ENCODE data around the gene MOV10L1. TPM values are rescaled to one million over a fixed set of nuclear protein-coding genes. Genes with fewer than 3 reads are reported as not detected.
"Not testable (repeated sequence)": the region's sequence is repeated elsewhere in the genome, so short reads cannot be mapped to it uniquely, and the experiment has no call there.

MOV10L1 gene
- total RNA-seq, 2 donors from 2014 or later: 0.43 to 0.56 TPM

GRCh38 chr22:50121202-50121740, 31.5 kb downstream of the MOV10L1 start:
- peak; percentile 72 for DNase-seq (ENCODE audit: low spot score)
- intact Hi-C loops (cut with DNase I): no loop called here

GRCh38 chr22:50123119-50123518, 33.3 kb downstream of the MOV10L1 start:
- no peak for DNase-seq (ENCODE audit: low spot score)
- intact Hi-C loops (cut with DNase I): no loop called here

- DNase-seq (ENCODE audit: low spot score): peak; percentile 71
- intact Hi-C loops (cut with DNase I): no loop called here
These were observed 35.2 kb downstream of the MOV10L1 start for GRCh38 chr22:50125029-50125428.

DNA sequence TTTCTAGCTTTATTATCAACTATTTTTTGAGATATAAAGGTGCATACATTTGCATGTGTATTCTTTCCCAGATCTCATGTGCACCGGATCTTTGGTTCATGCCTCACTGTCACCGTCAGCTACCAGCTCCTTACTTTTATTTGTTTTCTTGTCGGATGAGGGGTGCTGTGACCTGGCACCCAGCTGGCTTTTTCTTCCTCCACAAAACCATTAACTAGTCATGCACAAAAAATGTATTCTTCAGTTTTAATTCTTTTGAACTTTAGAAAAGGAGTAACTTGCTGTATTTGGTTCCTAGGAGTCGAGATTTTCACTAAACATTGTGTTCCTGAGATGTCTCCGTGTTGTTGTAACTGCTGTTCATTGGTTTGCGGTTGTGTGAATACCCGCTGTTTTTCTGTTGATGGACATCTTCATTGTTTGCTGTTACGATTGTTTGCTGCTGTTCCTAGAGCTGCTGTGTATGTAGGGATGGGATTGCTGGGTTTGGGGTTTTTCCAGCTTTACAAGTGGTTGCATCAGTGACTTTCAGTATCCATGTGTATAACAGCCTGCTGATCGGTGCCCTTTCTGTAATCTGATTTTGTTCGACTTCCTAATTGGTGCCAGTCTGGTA, 39.4 kb downstream of the MOV10L1 start:
- intact Hi-C loops (cut with DNase I): no loop called here
- DNase-seq (ENCODE audit: low spot score): no peak

GRCh38 chr22:50131894-50132293, 42.1 kb downstream of the MOV10L1 start:
- peak; percentile 16 for DNase-seq (ENCODE audit: low spot score)
- intact Hi-C loops (cut with DNase I): no loop called here

DNA sequence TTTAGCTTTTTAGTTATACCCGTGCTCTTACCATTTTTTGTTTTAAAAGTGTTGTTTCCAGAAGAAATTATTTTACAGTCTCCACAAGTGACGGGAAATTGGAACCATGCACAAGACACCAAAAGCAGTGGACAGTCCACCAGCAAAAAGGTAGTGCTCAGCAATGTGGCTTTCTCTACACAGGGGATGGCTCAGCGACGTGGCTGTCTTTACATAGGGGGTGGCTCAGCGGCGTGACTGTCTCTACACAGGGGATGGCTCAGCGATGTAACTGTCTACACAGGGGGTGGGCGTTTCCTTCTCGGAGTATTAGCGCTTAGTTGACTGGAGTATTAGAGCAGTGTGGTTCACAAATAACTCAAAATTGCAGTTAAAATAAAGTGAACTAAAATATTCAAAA, 44.7 kb downstream of the MOV10L1 start:
- DNase-seq (ENCODE audit: low spot score): no peak
- intact Hi-C loops (cut with DNase I): no loop called here

- no peak for DNase-seq (ENCODE audit: low spot score)
- intact Hi-C loops (cut with DNase I): no loop called here
These were observed 46.8 kb downstream of the MOV10L1 start for GRCh38 chr22:50136581-50137015.

GRCh38 chr22:50137277-50137676, 47.5 kb downstream of the MOV10L1 start:
- DNase-seq (ENCODE audit: low spot score); intact Hi-C loops (cut with DNase I): not testable (repeated sequence)

GRCh38 chr22:50138041-50138440, 48.2 kb downstream of the MOV10L1 start:
- intact Hi-C loops (cut with DNase I): no loop called here

GRCh38 chr22:50138988-50139387, 49.2 kb downstream of the MOV10L1 start:
- no peak for DNase-seq (ENCODE audit: low spot score)
- intact Hi-C loops (cut with DNase I): no loop called here

More at GRCh38 chr22:50138041-50138440, 48.2 kb downstream of the MOV10L1 start:
- no peak for DNase-seq (ENCODE audit: low spot score)

DNA sequence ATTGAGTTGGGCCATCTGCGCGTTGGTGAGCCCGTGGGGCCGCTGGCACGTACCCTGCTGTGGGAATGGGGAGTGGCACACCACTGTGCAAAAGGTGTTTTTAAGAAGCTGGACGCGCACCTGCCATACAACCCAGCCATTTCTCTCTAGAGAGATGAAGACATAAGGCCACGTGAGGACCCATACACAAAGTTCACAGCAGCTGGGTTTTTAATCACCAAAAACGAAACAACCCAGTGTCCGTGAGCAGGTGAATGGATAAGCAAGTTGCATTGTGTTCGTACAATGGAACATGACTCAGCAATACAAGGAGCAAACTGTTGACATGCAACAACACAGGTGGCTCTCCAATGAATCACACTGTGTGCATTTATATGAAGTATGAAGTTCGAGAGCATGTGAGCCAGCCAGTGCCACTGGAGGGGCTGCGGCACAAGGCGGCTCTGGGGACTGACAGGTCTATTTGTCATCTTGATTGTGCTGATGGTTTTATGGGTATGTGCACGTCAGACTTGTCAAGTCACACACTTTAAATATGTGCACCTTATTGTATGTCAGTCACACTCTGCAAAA, 50.1 kb downstream of the MOV10L1 start:
- intact Hi-C loops (cut with DNase I): no loop called here
- no peak for DNase-seq (ENCODE audit: low spot score)

- DNase-seq (ENCODE audit: low spot score): no peak
- intact Hi-C loops (cut with DNase I): no loop called here
These were observed 50.8 kb downstream of the MOV10L1 start for GRCh38 chr22:50140615-50141014.

DNA sequence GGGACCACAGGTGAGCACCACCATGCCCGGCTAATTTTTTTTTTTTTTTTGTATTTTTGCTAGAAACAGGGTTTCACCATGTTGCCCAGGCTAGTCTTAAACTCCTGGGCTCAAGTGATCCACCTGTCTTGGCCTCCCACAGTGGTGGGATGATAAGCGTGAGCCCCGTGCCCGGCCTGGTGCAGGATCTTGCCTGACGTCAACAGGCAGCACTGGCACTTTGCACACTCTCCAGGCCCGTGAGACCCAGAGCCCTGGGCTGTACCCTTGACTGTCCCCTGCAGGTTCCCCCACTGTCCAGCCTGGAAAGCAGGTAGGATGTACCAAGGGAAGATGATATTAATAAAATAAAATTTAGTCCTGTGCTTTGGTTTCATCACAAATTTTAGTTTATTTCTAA, 51.7 kb downstream of the MOV10L1 start:
- DNase-seq (ENCODE audit: low spot score): peak; percentile 69
- intact Hi-C loops (cut with DNase I): no loop called here

DNA sequence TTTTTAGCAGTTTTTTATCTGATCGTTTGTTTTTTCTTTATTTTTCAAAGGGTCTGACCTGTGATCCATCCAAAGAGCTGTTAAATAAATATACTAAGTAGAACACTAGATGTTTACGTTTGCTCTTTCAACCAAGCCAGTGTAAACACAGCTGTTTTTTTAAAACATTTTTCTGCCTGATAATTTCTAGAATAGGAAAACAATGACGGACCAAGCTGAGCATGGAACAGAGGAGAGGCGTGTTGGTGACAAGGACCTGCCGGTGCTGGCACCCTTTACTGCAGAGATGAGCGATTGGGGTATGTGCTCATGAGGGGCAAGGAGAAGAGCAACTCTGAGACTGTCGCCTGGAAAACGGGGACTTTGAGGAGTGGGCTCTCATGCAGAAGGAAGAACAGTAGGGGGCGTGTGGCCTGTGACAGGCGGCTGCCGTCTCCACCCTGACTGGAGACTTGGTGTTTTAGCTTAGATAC, 52.1 kb downstream of the MOV10L1 start:
- intact Hi-C loops (cut with DNase I): no loop called here
- peak; percentile 26 for DNase-seq (ENCODE audit: low spot score)

GRCh38 chr22:50143096-50143495, 53.3 kb downstream of the MOV10L1 start:
- no peak for DNase-seq (ENCODE audit: low spot score)
- intact Hi-C loops (cut with DNase I): no loop called here

GRCh38 chr22:50144005-50144614, 54.3 kb downstream of the MOV10L1 start:
- peak; percentile 64 for DNase-seq (ENCODE audit: low spot score)
- intact Hi-C loops (cut with DNase I): no loop called here

GRCh38 chr22:50145721-50146438, 56.1 kb downstream of the MOV10L1 start:
- intact Hi-C loops (cut with DNase I): loop anchor here (2.0 to 5.0 kb wide), 2 partner anchors 61 to 65 kb away; no protein-coding TSS in a partner anchor
- peak; percentile 55 for DNase-seq (ENCODE audit: low spot score)

DNA sequence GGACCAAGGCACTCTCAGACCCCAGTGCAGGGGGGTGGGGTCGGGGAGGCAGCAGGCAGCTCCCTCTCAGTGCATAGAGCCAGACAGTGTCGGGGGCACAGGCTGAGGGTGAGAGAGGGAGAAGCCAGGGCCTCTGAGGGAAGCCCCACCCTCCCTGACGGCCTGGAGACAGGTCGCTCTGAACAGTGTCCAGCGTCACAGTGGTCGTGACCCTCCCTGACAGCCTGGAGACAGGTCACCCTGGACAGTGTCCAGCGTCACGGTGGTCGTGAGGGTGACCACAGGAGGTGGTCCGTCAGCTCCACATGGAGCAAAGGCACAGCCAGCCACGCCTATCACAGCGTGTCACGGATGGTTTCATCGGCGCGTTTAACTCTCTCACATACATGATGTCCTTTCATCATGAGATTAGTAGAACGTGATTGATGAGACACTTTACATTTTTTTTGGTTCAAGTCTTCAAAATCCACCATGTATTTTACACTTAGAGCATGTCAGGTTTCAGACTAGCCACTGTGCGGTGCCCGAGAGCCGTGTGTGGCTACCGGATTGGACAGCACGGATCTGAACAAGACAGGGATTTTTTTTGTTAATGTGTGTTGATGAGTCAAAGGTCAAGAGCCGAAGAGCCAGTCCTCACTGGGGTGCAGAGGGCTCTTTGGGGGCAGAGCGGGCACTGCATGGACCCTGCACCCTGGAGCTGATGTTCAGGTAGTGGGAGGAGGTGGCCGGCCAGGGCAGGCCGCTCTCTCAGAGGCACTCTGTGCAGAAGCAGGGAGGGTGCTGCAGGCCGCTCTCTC, 56.8 kb downstream of the MOV10L1 start:
- DNase-seq (ENCODE audit: low spot score): peak; percentile 89
- intact Hi-C loops (cut with DNase I): loop anchor here (2.0 to 5.0 kb wide), 2 partner anchors 61 to 64 kb away; no protein-coding TSS in a partner anchor
